ENCODE data around the gene RPP21.

The RPP21 gene

GRCh38 chr6:30312676-30313321 lies 32.2 kb upstream of the RPP21 start:
- no peak overlapping the region for H3K4me3 ChIP-seq (ENCODE audit: low read length)
- no peak for TF ChIP-seq CTCF (conservative IDR thresholded peaks at IDR 0.05; ENCODE audit: low read depth, low read length)
- DNase-seq (ENCODE audit: low read depth), result no peak

- DNase-seq (ENCODE audit: low read depth), result no peak
- no peak overlapping the region for H3K4me3 ChIP-seq (ENCODE audit: low read length)
Observed at GRCh38 chr6:30315156-30315555, 29.8 kb upstream of the RPP21 start.

GRCh38 chr6:30317913-30318589 lies 26.9 kb upstream of the RPP21 start:
- no peak for DNase-seq (ENCODE audit: low read depth)

More at GRCh38 chr6:30315156-30315555, 29.8 kb upstream of the RPP21 start:
- TF ChIP-seq CTCF (conservative IDR thresholded peaks at IDR 0.05; ENCODE audit: low read depth, low read length), result no peak

GRCh38 chr6:30319146-30319835 lies 25.7 kb upstream of the RPP21 start:
- DNase-seq (ENCODE audit: low read depth), result no peak
- no peak for TF ChIP-seq CTCF (conservative IDR thresholded peaks at IDR 0.05; ENCODE audit: low read depth, low read length)
- no peak overlapping the region for H3K4me3 ChIP-seq (ENCODE audit: low read length)

More at GRCh38 chr6:30317913-30318589, 26.9 kb upstream of the RPP21 start:
- no peak overlapping the region for H3K4me3 ChIP-seq (ENCODE audit: low read length)
- TF ChIP-seq CTCF (conservative IDR thresholded peaks at IDR 0.05; ENCODE audit: low read depth, low read length), result no peak

- DNase-seq (ENCODE audit: low read depth), result no peak
- H3K4me3 ChIP-seq (ENCODE audit: low read length), result no peak overlapping the region
- no peak for TF ChIP-seq CTCF (conservative IDR thresholded peaks at IDR 0.05; ENCODE audit: low read depth, low read length)
Observed at GRCh38 chr6:30321692-30322388, 23.1 kb upstream of the RPP21 start.

- no peak overlapping the region for H3K4me3 ChIP-seq (ENCODE audit: low read length)
- no peak for TF ChIP-seq CTCF (conservative IDR thresholded peaks at IDR 0.05; ENCODE audit: low read depth, low read length)
- DNase-seq (ENCODE audit: low read depth), result no peak
Observed at GRCh38 chr6:30322527-30323501, 22.1 kb upstream of the RPP21 start.

Data from retinal pigment epithelial cell (primary cell).